ENCODE data around the gene CACNB2.
A peak's percentile ranks its signal among the peaks of the same experiment; 100 is the strongest.

CACNB2 gene

DNA sequence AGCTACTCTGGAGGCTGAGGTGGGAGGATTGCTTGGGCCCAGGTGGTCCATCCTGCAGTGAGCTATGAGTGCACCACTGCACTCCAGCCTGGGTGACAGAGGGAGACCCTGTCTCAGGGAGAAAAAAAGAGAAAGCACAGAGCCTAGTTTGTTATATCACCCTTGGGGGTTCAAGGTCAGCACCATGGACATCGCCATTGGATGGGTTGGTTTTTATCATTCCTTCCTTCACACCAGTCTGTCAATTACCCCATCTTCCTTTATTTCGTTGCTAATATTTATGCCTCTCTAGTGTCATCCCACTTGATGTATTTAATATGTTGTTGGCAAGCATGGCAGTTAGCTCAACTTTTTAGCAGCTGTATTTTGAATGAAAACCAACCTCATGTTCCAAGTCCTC, 328.9 kb downstream of the CACNB2 start:
- no peak for DNase-seq (ENCODE audit: extremely low spot score)
- CTCF ChIA-PET, result no interaction called here

DNA sequence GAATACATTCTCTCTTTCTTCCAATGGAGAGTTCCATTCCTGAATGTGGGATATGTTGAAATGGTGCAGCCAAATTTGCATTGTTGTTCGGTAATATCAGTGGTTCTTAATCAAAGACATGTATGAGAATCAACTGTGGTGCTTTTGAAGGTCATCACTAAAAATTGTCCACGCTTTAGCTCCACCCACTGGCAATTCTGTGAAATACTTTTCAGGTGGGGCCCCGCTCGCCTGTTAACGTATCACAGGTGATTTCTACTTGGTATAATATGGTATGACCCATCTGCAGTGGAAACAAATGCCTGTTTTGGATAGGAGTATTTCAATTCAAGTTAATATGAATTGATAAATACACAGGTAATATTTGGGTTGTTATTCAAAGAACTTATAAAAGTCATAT, 332.8 kb downstream of the CACNB2 start:
- ChIA-PET CTCF (interaction anchor here (0.9 to 1.6 kb wide), 6 partner anchors 10 to 67 kb away, joined by 3 to 4 read pairs (median 3); no protein-coding TSS in a partner anchor), POLR2A (no interaction called here)
- TF ChIP-seq, protein P1, sequence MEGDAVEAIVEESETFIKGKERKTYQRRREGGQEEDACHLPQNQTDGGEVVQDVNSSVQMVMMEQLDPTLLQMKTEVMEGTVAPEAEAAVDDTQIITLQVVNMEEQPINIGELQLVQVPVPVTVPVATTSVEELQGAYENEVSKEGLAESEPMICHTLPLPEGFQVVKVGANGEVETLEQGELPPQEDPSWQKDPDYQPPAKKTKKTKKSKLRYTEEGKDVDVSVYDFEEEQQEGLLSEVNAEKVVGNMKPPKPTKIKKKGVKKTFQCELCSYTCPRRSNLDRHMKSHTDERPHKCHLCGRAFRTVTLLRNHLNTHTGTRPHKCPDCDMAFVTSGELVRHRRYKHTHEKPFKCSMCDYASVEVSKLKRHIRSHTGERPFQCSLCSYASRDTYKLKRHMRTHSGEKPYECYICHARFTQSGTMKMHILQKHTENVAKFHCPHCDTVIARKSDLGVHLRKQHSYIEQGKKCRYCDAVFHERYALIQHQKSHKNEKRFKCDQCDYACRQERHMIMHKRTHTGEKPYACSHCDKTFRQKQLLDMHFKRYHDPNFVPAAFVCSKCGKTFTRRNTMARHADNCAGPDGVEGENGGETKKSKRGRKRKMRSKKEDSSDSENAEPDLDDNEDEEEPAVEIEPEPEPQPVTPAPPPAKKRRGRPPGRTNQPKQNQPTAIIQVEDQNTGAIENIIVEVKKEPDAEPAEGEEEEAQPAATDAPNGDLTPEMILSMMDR (IDR thresholded peaks at IDR 0.05; ENCODE audit: control extremely low read depth, extremely low read depth, low read depth, missing control alignments), result peak; percentile 18
- DNase-seq (ENCODE audit: extremely low spot score), result peak; percentile 22

More for the DNA sequence above, 328.9 kb downstream of the CACNB2 start:
- POLR2A ChIA-PET, result no interaction called here
- TF ChIP-seq, protein P1 (IDR thresholded peaks at IDR 0.05; ENCODE audit: control extremely low read depth, extremely low read depth, low read depth, missing control alignments), result no peak

DNA sequence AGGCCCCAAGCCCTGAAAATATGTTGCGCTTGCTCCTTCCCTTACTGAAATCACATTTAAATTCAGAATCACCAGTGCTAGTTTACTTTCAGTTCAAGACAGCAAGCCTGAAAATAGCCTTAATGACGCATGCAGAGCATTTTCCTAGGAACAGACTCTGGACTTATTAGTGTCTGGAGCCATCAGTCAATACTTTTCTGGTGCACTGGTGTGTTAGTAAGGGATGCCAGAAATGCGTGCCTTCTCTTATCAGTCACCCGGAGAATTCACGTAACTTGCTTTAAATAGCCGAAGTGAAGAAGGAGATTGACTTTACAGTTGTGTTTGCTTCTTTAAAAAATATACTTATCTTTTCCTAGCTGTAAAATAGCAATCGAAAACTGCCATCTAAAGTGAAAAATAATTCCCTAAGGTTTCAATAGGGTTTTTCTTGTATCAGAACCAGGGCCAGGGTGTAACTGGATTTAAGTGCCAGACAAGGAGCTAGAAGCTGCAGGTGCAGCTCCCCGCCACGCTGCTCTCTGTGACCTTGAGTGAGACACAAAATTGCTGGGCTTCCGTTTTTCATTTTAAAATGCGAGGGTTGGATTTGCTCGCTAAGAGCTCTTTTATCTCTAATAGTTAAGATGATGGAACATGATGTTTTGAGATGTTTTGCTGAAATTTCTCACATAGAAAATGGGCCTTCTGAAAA, 333.3 kb downstream of the CACNB2 start:
- TF ChIP-seq, protein P1 (IDR thresholded peaks at IDR 0.05; ENCODE audit: control extremely low read depth, extremely low read depth, low read depth, missing control alignments), result no peak
- POLR2A ChIA-PET, result no interaction called here
- CTCF ChIA-PET, result interaction anchor here (1.0 to 1.6 kb wide), 4 partner anchors 12 to 67 kb away, joined by 3 read pairs; no protein-coding TSS in a partner anchor
- DNase-seq (ENCODE audit: extremely low spot score), result no peak

DNA sequence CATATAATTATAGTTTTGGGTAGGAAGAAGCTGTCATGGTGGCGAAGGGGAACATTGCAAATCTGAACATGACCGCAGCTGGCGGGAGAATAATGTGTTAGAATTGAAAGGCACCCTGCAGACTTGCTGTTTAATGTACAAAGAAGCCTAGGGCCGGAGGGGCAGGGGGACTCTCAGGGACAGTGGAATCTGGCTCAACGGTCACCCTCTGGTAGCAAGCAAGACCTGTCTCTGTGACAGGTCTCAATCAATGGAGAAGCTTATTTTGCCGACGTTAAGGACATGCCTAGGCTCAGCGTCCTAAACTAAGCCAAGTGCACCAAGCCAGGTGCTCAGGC, 333.9 kb downstream of the CACNB2 start:
- DNase-seq (ENCODE audit: extremely low spot score), result no peak
- TF ChIP-seq, protein P1 (IDR thresholded peaks at IDR 0.05; ENCODE audit: control extremely low read depth, extremely low read depth, low read depth, missing control alignments), result no peak
- ChIA-PET CTCF (interaction anchor here (1.0 to 1.6 kb wide), 3 partner anchors 12 to 68 kb away, joined by 3 read pairs; no protein-coding TSS in a partner anchor), POLR2A (no interaction called here)

DNA sequence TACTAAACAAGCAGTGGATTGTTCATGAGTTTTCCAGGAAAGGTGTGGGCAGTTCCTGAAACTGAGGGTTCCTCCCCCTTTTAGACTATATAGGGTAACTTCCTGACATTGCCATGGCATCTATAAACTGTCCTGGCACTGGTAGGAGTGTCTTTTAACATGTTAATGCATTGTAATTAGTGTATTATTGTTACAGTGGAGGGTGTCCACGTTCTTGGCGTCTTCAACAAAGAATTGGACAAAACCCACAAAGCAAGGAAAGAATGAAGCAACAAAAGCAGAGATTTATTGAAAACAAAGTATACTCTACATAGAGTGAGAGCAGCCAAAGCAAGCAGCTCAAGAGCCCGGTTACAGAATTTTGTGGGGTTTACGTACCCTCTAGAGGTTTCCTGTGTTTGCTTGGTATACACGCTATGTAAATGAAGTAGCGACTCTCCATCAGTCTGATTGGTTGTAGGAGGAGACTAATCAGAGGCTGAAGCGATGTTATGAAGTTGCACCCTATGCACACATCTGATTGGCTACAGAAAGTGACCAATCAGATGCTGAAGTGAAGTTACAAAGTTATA, 335.9 kb downstream of the CACNB2 start:
- no peak for DNase-seq (ENCODE audit: extremely low spot score)
- TF ChIP-seq, protein P1 (IDR thresholded peaks at IDR 0.05; ENCODE audit: control extremely low read depth, extremely low read depth, low read depth, missing control alignments), result no peak
- POLR2A ChIA-PET, result no interaction called here
- CTCF ChIA-PET, result no interaction called here

DNA sequence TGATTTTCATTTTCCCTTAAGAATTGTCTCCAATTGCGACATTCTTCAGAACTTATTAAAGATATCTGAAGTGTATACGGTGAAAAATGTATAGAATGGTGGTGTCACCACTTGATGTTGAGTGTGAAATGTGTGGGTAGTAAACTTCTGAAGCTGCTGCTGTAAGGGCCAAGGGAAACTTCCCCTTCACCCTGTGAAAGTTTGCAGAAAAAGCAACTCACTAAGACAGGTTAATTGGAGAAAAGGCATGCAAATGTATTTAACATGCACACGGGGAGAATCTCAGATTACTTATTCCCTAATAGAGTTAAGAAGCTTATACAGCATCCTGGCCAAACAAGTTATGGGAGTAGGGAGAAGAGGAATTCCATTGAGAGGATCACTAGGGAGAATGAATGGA, 338.1 kb downstream of the CACNB2 start:
- TF ChIP-seq, protein P1 (IDR thresholded peaks at IDR 0.05; ENCODE audit: control extremely low read depth, extremely low read depth, low read depth, missing control alignments), result no peak
- ChIA-PET CTCF (no interaction called here), POLR2A (no interaction called here)
- no peak for DNase-seq (ENCODE audit: extremely low spot score)

Data from GM10248 (cell line).